HuH-7.5 (cell line): ENCODE data around the gene NOC2L.

Experiments used
- DNase-seq: peaks from one replicate; pipeline ENCODE4 v3.0.0; 2011; ENCODE audit warnings: low spot score

The NOC2L gene

DNA sequence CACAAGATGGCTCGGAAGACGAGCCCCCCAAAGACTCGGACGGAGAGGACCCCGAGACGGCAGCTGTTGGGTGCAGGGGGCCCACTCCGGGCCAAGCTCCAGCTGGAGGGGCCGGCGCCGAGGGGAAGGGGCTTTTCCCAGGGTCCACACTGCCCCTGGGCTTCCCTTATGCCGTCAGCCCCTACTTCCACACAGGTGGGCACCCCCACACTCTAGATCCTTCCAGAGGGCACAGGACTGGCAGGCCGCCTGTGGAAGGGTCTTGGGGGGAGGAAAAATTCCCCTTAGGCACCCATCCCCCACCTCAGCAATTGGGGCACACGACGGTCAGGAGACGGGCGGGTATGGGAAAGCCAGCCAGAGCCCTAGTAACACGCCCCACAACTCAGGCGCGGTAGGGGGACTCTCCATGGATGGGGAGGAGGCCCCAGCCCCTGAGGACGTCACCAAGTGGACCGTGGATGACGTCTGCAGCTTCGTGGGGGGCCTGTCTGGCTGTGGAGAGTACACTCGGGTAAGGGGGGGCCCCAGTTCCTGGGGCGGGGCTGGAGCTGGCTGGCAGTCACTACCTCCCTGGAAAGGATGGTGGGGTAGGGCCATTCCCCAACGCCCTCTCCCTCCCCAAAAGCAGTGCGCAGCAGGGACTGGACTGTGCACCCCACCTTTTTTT, 16.1 kb downstream of the NOC2L start:
- DNase-seq = no peak

- DNase-seq = no peak
Observed at GRCh38 chr1:942411-942821, 16.6 kb downstream of the NOC2L start.

DNA sequence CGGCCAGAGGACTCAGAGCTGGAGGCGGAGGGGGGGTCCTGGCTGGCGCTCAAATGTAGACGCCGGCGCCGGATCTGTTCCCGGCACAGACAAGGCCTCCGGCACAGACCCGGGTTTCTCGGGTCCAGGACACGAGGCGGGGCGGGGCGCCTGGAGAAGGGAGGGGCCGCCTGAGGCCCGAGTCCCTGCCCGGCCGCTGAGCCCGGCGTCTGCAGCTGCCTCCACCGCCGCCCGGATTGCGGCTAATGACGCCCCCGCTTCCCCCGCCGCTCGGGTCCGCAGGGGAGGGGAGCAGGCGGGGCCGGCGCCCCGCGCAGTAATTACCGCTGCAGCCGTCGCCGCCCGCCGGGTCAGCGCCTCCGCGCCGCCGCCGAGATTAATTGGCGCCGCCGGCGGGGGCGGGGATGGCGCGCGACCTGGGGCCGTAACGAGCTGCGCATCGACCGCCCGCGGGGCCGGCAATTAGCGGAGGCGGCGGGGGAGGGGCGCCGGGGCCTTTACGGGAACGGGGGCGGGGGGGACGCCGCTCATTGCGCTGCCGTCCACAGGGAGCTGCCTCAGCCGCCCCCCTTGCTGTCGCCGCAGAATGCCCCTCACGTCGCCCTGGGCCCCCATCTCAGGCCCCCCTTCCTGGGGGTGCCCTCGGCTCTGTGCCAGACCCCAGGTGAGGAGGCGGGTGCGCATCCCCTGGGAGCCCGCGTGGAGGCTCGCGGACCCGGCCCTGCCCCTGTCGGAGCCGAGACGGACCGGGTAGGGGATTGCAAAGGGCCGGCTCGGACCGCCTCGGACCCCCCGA, 17.3 kb downstream of the NOC2L start:
- DNase-seq = peak; percentile 96

GRCh38 chr1:941015-941587, 18.0 kb downstream of the NOC2L start:
- no peak for DNase-seq

DNA sequence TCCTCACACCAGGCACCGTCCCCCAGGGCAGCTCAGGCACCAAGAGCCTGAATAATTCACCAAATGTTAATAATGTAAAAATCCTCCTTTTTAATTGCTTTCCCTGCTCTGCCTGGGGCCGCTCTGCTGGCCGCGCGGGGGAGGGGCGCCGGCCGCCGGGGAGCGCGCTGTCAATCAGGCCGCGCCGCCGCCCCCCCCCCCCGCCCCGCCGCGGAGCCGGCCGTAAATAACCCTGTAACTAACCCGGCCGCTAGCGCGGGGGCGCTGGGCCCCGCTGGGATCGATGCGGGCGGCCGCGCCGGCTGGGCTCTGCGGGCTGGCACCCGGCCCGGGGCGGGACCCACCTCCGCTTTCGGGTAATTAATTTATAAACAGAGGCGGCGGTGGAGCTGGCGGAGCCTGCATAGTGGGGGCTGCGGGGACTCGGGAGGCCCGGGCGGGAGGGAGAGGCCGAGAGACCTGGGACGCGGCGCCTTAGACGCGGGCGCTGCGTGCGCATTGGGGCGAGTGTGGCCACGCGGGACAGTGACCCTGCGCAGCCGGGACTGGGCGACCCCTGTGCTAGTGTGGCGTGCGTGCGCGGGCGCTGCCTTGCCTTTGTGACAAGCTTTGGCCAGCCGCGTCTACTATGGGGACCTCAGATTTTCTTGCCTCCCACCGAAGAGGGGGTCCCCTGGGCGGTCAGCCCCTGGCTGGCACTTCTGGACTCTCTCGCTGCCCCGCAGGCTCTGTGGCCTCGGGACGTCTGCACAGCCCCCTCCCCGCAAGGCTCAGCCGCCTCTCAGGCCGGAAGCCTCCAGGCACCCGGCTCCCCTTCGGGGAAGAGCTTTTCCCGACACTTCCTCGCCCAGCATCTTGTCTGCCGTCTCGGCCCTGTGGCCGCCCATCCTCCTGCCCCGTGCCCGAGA, 18.7 kb downstream of the NOC2L start:
- peak; percentile 86 for DNase-seq

DNA sequence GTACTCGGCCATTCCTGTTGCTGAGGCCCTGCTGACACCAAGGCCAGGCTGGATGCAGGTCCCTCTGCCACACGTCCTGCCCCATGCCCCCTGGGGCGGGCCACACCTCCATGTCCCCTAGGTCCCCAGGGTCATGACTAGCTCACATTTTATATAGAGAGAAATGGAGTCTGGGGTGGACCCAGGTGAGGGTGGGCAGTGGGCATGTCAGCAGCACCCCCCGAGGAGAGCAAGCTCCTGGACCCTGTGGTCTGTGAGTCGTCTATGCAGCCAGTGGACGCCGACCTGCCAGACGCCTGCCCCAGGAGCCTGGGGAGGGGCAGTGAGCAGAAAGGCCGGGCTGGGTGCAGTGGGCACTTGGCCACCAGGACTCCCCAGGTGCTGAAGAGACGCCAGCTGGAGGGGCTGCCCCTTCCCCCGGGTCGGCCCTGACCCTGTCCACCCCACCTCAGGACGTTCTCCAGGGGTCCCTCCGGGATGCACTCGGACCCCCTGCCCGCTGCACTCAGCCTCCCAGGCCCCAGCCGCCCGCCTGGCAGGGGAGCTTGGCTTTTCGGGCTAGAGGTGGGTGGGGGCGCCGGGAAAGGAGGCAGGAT, 19.4 kb downstream of the NOC2L start:
- no peak for DNase-seq

DNA sequence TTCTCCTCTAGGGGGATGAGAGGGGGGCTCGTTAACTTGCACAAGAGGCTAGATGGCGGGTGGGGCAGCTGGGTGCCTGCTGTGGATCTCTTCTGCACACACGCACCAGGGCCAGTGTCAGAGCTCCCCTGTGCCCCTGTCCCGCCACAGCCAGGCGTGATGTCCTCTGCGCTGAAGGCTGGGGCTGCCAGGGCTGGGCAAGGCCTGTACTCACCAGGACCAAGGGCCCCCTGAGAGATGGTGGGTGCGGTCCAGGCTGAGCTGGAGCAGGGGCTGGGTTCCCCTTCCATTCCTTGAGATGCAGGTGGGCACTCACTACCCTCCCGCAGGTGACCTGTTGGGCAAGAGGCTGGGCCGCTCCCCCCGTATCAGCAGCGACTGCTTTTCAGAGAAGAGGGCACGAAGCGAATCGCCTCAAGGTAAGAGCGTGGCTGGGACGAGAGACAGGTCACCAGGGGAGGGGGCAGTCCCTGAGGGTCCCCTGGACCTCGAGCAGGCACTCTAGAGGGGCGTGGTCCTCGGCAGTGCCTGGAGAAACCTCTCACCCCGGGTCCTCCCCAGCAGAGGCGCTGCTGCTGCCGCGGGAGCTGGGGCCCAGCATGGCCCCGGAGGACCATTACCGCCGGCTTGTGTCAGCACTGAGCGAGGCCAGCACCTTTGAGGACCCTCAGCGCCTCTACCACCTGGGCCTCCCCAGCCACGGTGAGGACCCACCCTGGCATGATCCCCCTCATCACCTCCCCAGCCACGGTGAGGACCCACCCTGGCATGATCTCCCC, 20.2 kb downstream of the NOC2L start:
- no peak for DNase-seq

DNA sequence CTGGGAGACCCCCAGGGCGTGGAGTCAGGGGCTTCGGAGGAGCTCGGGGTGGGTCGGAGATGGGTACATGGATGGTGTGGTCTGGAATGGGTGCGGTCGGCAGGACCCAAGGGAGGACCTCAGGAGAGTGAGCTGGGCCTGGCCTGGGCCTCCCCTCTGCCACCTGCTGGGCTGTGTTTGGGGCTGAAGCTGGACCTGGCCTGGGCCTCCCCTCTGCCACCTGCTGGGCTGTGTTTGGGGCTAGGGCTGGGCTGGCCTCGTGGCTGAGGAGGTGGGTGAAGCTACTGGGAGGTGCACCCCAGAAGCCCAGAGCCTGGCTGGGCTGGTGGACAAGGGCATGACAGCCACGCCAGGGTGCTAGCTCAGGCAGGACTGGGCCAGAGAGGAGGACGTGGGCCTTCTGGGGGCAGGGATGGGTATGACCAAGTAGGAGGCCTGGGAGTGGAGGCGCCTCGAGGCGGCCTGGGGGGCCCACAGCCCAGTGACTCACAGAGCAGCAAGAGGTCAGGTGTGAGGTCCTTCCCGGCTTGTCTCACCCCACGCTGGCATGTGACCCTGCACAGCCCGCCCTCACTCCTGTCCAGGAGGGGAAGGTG, 20.9 kb downstream of the NOC2L start:
- peak; percentile 89 for DNase-seq

DNA sequence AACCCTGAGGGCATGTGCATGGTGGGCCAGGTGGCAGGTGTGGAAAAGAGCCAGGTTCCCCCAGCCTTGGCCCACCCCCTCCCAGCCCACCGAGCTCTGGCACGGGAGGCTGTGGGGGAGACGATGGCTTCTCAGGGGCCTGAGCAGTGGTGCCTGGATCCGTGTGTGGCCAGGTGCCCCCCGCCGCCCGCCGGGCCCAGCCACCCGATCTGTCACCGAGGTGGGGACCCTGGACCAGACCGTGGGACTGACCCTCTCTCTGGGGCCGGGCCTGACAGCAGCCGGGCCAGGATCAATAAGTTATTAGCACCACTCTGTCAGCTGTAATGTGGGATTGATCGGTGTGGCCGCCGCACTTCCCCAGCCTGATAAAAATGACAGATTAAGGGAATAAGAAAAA, 21.5 kb downstream of the NOC2L start:
- no peak for DNase-seq

DNA sequence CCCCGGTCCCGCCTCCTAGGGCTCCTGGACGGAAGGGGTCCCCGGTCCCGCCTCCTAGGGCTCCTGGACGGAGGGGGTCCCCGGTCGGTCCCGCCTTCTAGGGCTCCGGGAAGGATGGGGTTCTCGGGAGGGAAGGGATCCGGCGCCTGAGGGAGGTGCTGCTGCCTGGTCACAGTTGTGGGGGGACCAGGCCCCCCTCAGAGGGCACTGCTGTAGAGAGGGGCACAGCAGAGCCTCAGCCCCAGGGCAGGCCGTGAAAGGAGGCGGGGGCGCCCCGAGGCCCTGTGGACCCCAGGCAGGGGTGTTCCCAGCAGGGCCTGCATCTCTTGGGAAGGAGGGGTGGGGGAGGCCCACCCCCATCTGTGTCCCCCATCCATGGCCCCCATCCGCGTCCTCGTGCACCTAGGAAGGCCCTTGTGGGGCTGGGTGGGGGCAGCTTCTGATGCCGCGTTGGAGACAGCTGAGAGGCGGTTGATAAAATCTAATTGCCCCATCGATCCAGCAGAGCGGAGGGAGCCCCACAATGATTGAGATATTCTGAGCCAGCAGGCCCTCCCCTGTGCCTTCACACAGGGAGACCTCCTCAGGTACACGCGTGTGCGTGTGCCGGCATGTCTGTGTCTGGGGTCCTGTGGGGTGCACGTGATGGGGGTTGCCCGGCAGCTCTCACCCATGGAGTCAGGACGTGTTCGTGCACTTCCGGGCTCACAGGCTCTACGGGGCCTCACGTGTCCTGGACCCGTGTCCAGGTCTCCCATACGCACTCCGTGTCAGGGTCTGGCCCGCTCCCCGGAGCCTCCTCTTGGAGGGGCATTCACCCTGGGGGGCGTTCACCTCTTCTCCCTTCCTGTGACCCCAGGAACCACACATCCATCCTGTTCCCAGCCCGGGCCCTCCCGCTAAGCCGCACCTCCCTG, 22.4 kb downstream of the NOC2L start:
- no peak for DNase-seq

GRCh38 chr1:935751-936231, 23.3 kb downstream of the NOC2L start:
- DNase-seq = peak; percentile 65

DNA sequence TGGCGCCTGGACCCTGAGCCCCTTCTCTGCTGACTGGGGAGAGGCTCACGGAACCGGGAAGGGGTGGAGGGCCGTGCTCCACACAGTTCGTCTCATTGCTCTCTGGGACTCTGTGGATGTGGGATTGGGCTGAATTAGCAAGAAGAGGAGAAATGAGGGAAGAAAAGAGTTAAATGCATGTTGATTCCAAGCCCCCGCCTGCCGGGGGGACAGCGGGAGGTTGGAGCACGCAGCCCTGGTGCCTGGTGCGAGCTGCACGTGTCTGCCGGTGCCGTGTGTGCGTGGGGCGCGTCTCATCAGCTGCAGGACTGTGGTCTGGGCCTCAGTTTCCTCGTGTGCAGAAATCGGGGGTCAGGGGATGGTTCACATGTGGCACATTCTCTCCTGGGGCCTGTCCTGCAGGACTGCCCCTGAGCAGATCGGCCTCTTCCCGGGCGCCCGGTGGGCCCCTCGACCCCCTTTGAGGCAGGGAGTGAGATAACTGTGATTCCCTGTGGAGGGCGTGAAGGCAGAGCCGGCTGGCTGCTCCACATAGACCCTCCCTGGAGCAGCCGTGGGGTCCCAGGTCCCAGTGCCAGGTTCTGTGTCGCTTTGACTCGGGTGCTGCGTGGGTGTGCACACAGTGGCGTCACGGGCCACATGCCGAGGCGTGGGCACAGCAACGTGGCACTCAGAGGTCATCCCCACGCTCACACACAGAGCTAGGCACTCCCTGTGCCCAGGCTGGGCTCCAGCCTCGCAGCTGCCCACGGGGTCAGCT, 23.9 kb downstream of the NOC2L start:
- DNase-seq = no peak

DNA sequence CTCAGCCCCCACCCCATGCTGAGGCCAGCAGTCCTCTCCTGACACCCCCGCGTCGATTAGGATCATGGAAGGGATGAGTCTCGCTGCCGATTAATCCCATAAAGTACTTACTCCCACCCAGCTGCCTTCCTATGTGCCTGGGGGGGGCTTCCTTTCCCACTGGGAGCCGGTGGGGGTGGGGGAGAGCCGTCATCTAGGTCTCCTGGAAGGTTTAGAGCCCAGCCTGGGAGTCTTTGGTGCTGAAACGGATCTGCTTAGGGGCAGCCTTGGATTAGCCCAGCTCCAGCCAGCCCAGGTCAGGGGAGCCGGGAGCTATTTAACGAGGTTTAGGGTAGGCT, 25.5 kb downstream of the NOC2L start:
- DNase-seq = no peak

GRCh38 chr1:932776-933602, 26.1 kb downstream of the NOC2L start:
- DNase-seq = no peak

- no peak for DNase-seq
Observed at GRCh38 chr1:932173-932510, 26.9 kb downstream of the NOC2L start.

DNA sequence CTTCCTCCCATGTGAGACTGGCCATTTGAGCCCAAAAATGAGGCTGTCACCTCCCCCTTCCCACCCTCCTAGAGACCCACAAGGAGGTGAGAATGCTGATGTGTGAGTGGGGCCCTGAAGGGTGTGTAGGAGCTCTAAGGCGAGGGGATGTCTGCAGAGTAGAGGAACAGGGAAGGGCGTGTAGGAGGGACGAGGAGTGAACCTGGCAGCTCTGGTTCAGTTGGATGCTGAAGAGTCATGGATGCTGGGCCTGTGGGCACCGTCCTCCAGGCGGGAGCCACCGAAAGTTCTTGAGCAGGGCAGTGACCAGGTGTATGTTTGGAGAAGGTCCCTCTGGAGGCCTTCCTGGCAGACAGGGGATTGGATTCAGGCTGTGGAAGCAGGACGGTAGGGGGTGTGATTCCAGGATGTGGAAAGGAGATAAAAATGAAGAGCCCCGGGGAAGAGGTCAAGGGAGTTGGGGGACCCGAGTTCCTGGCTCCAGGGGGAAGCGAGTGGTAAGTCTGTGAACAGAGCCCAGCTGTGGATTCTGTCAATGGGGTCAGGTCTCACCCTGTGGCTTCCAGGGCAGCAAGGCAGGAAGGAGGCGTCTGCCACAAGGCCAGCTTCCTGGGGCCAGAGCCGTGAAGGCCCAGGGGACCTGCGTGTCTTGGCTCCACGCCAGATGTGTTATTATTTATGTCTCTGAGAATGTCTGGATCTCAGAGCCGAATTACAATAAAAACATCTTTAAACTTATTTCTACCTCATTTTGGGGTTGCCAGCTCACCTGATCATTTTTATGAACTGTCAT, 27.5 kb downstream of the NOC2L start:
- no peak for DNase-seq

DNA sequence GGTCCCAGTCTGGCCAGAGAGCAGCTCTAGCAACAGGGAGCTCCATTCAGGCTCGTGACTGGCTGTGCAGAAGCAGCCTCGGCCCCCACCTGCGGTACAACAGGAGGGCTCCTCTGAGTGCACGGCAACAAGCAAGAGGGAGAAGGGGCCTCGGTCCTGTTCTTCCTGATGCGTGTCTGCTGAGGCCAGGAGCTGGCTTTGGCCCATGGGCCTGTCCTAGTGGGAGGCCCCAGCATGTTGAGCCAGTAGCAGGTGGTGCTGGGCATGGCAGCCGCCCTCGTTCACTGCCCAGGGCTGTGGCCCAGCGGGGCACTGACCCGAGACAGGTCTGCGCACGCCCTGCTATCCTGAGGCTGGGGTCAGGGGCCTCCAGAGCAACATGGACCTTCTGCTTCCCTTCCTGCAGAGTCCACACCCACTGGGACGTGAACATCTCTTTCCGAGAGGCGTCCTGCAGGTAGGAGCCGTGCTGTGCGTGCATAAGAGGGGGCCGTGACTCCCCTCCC, 28.4 kb downstream of the NOC2L start:
- no peak for DNase-seq
